Activated naive CD8-positive, alpha-beta T cell treated with anti-CD3 and anti-CD28 coated beads for 36 hours (primary cell): Measurements from ENCODE around the gene CACYBP. TPM values are rescaled to one million over a fixed set of nuclear protein-coding genes. Genes with fewer than 3 reads are reported as not detected.

Source experiments
- DNase-seq: peaks from one replicate; pipeline ENCODE4 v3.0.0; 2021
- H3K27ac Mint-ChIP-seq: one replicate; pipeline ENCODE4 v1.8.0; 2022; ENCODE audit warnings: mild to moderate bottlenecking, moderate library complexity, mixed read lengths
- H3K27me3 Mint-ChIP-seq: one replicate; pipeline ENCODE4 v1.8.0; 2022; ENCODE audit warnings: mild to moderate bottlenecking, mixed read lengths
- H3K36me3 Mint-ChIP-seq: one replicate; pipeline ENCODE4 v1.8.0; 2021; ENCODE audit warnings: mild to moderate bottlenecking, mixed read lengths
- H3K4me1 Mint-ChIP-seq: one replicate; pipeline ENCODE4 v1.8.0; 2021; ENCODE audit warnings: mixed read lengths
- H3K4me3 Mint-ChIP-seq: one replicate; pipeline ENCODE4 v1.8.0; 2022; ENCODE audit warnings: mild to moderate bottlenecking, moderate library complexity, mixed read lengths
- H3K9me3 Mint-ChIP-seq: one replicate; pipeline ENCODE4 v1.8.0; 2022; ENCODE audit warnings: mixed read lengths
- total RNA-seq, 2 experiments: library from RNA; stranded (reverse); gene quantifications; one replicate each; pipeline ENCODE4 v1.2.3, GENCODE V29; 2021

Gene CACYBP
- total RNA-seq, 2 experiments from 2014 or later = 345 to 385 TPM

DNA sequence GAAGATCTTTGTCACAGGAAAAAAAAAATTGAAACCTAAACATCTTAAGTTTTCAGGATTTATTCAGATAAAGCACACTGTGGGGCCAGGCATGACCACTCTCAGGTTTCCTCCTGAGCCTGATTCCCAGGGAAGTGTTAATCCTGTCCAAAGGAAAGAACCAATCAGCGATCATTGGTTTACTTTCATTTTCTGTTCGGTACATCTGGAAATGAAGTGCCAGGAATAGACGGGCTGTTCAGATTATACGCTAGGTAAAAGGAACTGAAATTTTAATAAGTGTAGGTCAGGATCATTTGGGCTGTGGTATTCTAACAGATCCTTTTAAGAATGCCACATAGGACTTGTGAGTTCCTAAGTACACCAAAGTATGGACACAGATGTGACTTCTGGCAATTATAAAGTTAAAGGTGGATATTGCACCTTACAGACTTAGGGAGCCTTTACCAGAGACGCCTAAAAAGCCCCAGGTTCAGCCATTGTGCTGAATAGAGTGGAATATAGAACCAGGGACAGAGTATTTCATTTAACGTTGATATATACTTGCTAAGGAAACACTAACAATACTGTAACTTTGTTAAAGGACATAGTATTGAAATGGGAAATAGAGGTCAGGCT, 9.3 kb upstream of the CACYBP start:
- H3K27me3 Mint-ChIP-seq = no peaks in the 10 kb centered on the region
- peaks cover 22% of the 10 kb centered on the region for H3K4me1 Mint-ChIP-seq
- no peaks in the 10 kb centered on the region for H3K9me3 Mint-ChIP-seq
- H3K4me3 Mint-ChIP-seq = peak overlapping the region; percentile 75
- peaks cover 8% of the 10 kb centered on the region for H3K36me3 Mint-ChIP-seq
- H3K27ac Mint-ChIP-seq = peak overlapping the region; percentile 79
- DNase-seq = no peak

DNA sequence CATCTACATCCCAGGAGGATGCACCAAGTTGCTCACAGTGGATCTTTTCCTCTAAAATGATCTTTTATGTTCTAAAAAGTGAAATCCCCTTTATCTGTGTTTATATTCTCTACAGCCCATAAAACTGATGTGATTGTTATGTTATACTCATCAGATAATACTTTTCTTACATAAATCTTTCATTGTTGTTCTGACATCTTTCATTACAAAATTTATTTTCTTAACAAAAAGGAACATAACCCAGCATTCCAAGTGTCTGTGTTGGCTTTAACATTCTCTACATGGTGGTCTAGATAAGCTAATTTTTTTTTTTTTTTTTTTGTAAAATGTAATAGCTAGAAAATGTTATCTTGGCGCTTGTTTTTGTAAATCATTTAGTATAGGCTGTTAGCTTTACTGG, 8.3 kb upstream of the CACYBP start:
- H3K9me3 Mint-ChIP-seq = no peaks in the 10 kb centered on the region
- no peak overlapping the region for H3K27ac Mint-ChIP-seq
- no peaks in the 10 kb centered on the region for H3K27me3 Mint-ChIP-seq
- H3K4me1 Mint-ChIP-seq = peaks cover 26% of the 10 kb centered on the region
- H3K4me3 Mint-ChIP-seq = no peak overlapping the region
- H3K36me3 Mint-ChIP-seq = peaks cover 8% of the 10 kb centered on the region
- DNase-seq = no peak

GRCh38 chr1:174995121-174995520, 4.6 kb upstream of the CACYBP start:
- peaks cover 21% of the 10 kb centered on the region for H3K4me1 Mint-ChIP-seq
- H3K27me3 Mint-ChIP-seq = no peaks in the 10 kb centered on the region
- H3K4me3 Mint-ChIP-seq = no peak overlapping the region
- H3K36me3 Mint-ChIP-seq = peaks cover 9% of the 10 kb centered on the region
- H3K27ac Mint-ChIP-seq = no peak overlapping the region
- H3K9me3 Mint-ChIP-seq = no peaks in the 10 kb centered on the region
- DNase-seq = no peak

GRCh38 chr1:174995916-174996315, 3.8 kb upstream of the CACYBP start:
- Mint-ChIP-seq H3K27ac (no peak overlapping the region), H3K27me3 (no peaks in the 10 kb centered on the region)

DNA sequence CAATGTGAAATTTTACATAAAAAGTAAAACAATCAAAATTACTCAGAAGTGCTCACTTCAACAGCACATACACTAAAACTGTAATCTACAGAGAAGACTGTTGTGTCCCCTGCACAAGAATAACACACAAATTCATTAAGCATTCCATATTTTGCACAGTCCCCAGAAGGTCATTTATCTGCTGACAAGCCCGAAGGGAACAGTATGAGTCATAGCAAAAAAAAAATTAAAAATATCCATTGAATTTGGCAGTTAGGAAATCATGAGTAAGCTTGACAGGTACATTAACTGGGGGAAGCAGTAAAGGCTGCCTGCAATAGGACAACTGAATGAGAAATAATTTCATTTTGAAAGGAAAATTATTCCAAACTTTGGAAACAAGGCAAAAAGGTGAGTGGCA, 3.3 kb upstream of the CACYBP start:
- H3K9me3 Mint-ChIP-seq = no peaks in the 10 kb centered on the region
- H3K4me1 Mint-ChIP-seq = peaks cover 18% of the 10 kb centered on the region
- DNase-seq = no peak
- no peak overlapping the region for H3K4me3 Mint-ChIP-seq
- H3K36me3 Mint-ChIP-seq = peaks cover 21% of the 10 kb centered on the region
- H3K27me3 Mint-ChIP-seq = no peaks in the 10 kb centered on the region
- H3K27ac Mint-ChIP-seq = no peak overlapping the region

More at GRCh38 chr1:174995916-174996315, 3.8 kb upstream of the CACYBP start:
- H3K4me3 Mint-ChIP-seq = no peak overlapping the region
- H3K9me3 Mint-ChIP-seq = no peaks in the 10 kb centered on the region
- H3K4me1 Mint-ChIP-seq = peaks cover 18% of the 10 kb centered on the region
- peaks cover 16% of the 10 kb centered on the region for H3K36me3 Mint-ChIP-seq
- DNase-seq = no peak

DNA sequence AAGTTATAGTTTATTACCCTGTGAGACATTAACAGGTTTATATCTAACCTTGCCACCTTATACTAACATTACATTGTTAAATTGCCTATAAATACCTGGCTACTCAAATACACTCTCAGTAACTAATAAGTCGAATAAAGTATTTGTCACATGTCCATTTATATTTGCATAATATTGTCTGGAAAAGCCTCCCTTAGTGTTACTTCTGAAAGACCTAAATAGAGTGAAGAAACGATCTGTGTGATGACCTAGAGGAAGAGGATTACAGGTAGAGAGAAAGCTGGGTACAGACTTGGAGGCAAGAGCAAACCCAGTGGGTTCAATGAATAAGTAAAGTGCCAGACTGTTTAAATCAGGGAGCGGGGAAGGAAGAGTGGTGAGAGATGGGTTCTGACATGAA, 2.7 kb upstream of the CACYBP start:
- Mint-ChIP-seq H3K27me3 (no peaks in the 10 kb centered on the region), H3K4me3 (no peak overlapping the region), H3K9me3 (no peaks in the 10 kb centered on the region), H3K27ac (no peak overlapping the region), H3K36me3 (peaks cover 27% of the 10 kb centered on the region), H3K4me1 (peaks cover 23% of the 10 kb centered on the region)
- no peak for DNase-seq

GRCh38 chr1:174998569-174999215, 1.1 kb upstream of the CACYBP start:
- peaks cover 36% of the 10 kb centered on the region for H3K4me1 Mint-ChIP-seq
- peak; percentile 31 for DNase-seq

GRCh38 chr1:174999216-174999935, 371 bp upstream of the CACYBP start:
- H3K4me1 Mint-ChIP-seq = peaks cover 43% of the 10 kb centered on the region
- peaks cover 41% of the 10 kb centered on the region for H3K36me3 Mint-ChIP-seq
- no peaks in the 10 kb centered on the region for H3K27me3 Mint-ChIP-seq
- peak overlapping the region; percentile 93 for H3K27ac Mint-ChIP-seq
- DNase-seq = peak; percentile 94
- H3K4me3 Mint-ChIP-seq = no peak overlapping the region
- no peaks in the 10 kb centered on the region for H3K9me3 Mint-ChIP-seq

More at GRCh38 chr1:174998569-174999215, 1.1 kb upstream of the CACYBP start:
- H3K9me3 Mint-ChIP-seq = no peaks in the 10 kb centered on the region
- H3K27me3 Mint-ChIP-seq = no peaks in the 10 kb centered on the region
- H3K27ac Mint-ChIP-seq = no peak overlapping the region
- no peak overlapping the region for H3K4me3 Mint-ChIP-seq
- peaks cover 38% of the 10 kb centered on the region for H3K36me3 Mint-ChIP-seq

- no peak for DNase-seq
- peaks cover 51% of the 10 kb centered on the region for H3K4me1 Mint-ChIP-seq
- H3K36me3 Mint-ChIP-seq = peaks cover 52% of the 10 kb centered on the region
- peak overlapping the region; percentile 93 for H3K27ac Mint-ChIP-seq
- H3K27me3 Mint-ChIP-seq = no peaks in the 10 kb centered on the region
- no peaks in the 10 kb centered on the region for H3K9me3 Mint-ChIP-seq
- H3K4me3 Mint-ChIP-seq = no peak overlapping the region
These were observed 995 bp downstream of the CACYBP start for GRCh38 chr1:175000697-175001187.

GRCh38 chr1:175002910-175003517, 3.3 kb downstream of the CACYBP start:
- Mint-ChIP-seq H3K4me1 (peaks cover 47% of the 10 kb centered on the region), H3K27me3 (no peaks in the 10 kb centered on the region), H3K4me3 (peak overlapping the region; percentile 53), H3K9me3 (no peaks in the 10 kb centered on the region), H3K36me3 (peaks cover 44% of the 10 kb centered on the region), H3K27ac (peak overlapping the region; percentile 81)
- DNase-seq = no peak

- Mint-ChIP-seq H3K4me1 (peaks cover 50% of the 10 kb centered on the region), H3K27me3 (no peaks in the 10 kb centered on the region), H3K27ac (peak overlapping the region; percentile 81), H3K9me3 (no peaks in the 10 kb centered on the region), H3K36me3 (peaks cover 49% of the 10 kb centered on the region), H3K4me3 (peak overlapping the region; percentile 53)
- no peak for DNase-seq
These were observed 3.8 kb downstream of the CACYBP start for GRCh38 chr1:175003521-175003920.

- no peaks in the 10 kb centered on the region for H3K9me3 Mint-ChIP-seq
- H3K4me1 Mint-ChIP-seq = peaks cover 50% of the 10 kb centered on the region
- peak overlapping the region; percentile 71 for H3K27ac Mint-ChIP-seq
- H3K36me3 Mint-ChIP-seq = peaks cover 55% of the 10 kb centered on the region
- peak overlapping the region; percentile 3 for H3K4me3 Mint-ChIP-seq
- no peaks in the 10 kb centered on the region for H3K27me3 Mint-ChIP-seq
- DNase-seq = no peak
These were observed 5.5 kb downstream of the CACYBP start for GRCh38 chr1:175005085-175005783.

- peaks cover 44% of the 10 kb centered on the region for H3K36me3 Mint-ChIP-seq
- H3K27me3 Mint-ChIP-seq = no peaks in the 10 kb centered on the region
- H3K4me1 Mint-ChIP-seq = peaks cover 22% of the 10 kb centered on the region
- no peak overlapping the region for H3K4me3 Mint-ChIP-seq
- H3K27ac Mint-ChIP-seq = peak overlapping the region; percentile 46
- H3K9me3 Mint-ChIP-seq = no peaks in the 10 kb centered on the region
- no peak for DNase-seq
These were observed 9.8 kb downstream of the CACYBP start for GRCh38 chr1:175009532-175009931.

DNA sequence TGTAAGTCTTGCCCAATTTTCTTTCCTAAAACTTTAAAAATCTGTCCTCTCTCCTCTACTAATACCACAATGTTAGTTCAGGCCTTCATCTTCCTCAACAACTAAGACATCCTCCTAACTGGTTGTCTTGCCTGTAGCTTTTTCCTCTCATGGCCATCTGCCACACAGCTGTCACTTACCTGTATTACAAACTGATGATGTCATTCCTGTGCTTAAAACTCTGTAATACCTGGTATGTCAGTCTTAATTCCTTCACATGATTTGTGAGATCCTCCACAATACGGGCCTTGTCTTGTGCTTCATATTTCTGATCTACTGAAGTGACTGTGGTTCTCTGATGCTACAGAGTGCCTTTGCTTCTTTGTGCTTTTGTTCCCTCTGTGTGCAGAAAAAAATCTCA, 13.7 kb downstream of the CACYBP start:
- Mint-ChIP-seq H3K9me3 (no peaks in the 10 kb centered on the region), H3K27me3 (no peaks in the 10 kb centered on the region), H3K4me1 (peaks cover 8% of the 10 kb centered on the region), H3K27ac (peak overlapping the region; percentile 38), H3K36me3 (peaks cover 42% of the 10 kb centered on the region), H3K4me3 (no peak overlapping the region)
- DNase-seq = no peak
